ENCODE measurements around the gene CTPS2.
"Not testable (repeated sequence)": the region's sequence is repeated elsewhere in the genome, so short reads cannot be mapped to it uniquely, and the experiment has no call there.

GRCh38 chrX:16628511-16628910, 84.0 kb downstream of the CTPS2 start:
- TF ChIP-seq CTCF, EZH2, EZH2phosphoT487 (IDR thresholded peaks at IDR 0.05): not testable (repeated sequence)

All from neural progenitor cell (in vitro differentiated cells).